Kidney (tissue), 14 donors: ENCODE data around the gene PCDHGA8. TPM values are rescaled to one million over a fixed set of nuclear protein-coding genes. Genes with fewer than 3 reads are reported as not detected.
"Not testable (repeated sequence)": the region's sequence is repeated elsewhere in the genome, so short reads cannot be mapped to it uniquely, and the experiment has no call there.

Experiments used
- DNase-seq, 5 donors: peaks; one replicate each; pipeline ENCODE4 v3.0.0-alpha.2; 2013 to 2020
- FAIRE-seq: peaks from 2 replicates; lab custom pipeline; 2012; peaks lifted over from hg19 to GRCh38; lab: Jason Lieb, UNC
- H3K27ac ChIP-seq, 2 donors: one replicate each; pipeline ENCODE4 v1.7.0; 2013; ENCODE audit warnings: low read depth in 2 of 2, low read length in 2 of 2, inconsistent platforms in 1 of 2
- H3K27me3 ChIP-seq: one replicate; pipeline ENCODE4 v1.7.1; 2013; ENCODE audit warnings: low read length, inconsistent platforms; ENCODE audit not compliant: control insufficient read depth, insufficient read depth
- H3K36me3 ChIP-seq, 3 donors: one replicate each; pipeline versions ENCODE4 v1.7.0 to v1.7.1; 2013; ENCODE audit warnings: low read length in 3 of 3, control low read depth in 1 of 3, inconsistent platforms in 1 of 3; ENCODE audit not compliant: insufficient read depth in 3 of 3, control insufficient read depth in 2 of 3
- H3K4me1 ChIP-seq, 3 donors: one replicate each; pipeline versions ENCODE4 v1.7.0 to v1.7.1; 2013; ENCODE audit warnings: low read length in 3 of 3, inconsistent platforms in 1 of 3, low read depth in 1 of 3; ENCODE audit not compliant: control insufficient read depth in 2 of 3, insufficient read depth in 2 of 3
- H3K4me3 ChIP-seq, 3 donors: one replicate each; pipeline versions ENCODE4 v1.7.0 to v1.8.1; 2013; ENCODE audit warnings: low read length in 3 of 3, control low read depth in 1 of 3, inconsistent platforms in 1 of 3
- H3K9ac ChIP-seq, 3 donors: one replicate each; pipeline versions ENCODE4 v1.7.0 to v1.7.1; 2013; ENCODE audit warnings: low read length in 3 of 3, control low read depth in 1 of 3, inconsistent platforms in 1 of 3
- H3K9me3 ChIP-seq, 3 donors: one replicate each; pipeline versions ENCODE4 v1.7.0 to v1.7.1; 2013; ENCODE audit warnings: low read length in 3 of 3, control low read depth in 1 of 3, inconsistent platforms in 1 of 3; ENCODE audit not compliant: control insufficient read depth in 2 of 3, insufficient read depth in 1 of 3
- intact Hi-C: fragments of 100-400 bp; cut with DNase I; formaldehyde crosslinking; loops from one replicate; pipeline ENCODE4 v1.11.1; 2022
- polyA plus RNA-seq: library from polyadenylated mRNA; stranded (reverse); fragments of 350-450 nt; fragmentation: Illumina TruSeq; extraction: RNeasy Lipid Tissue Mini Kit (QIAGEN cat#74804); gene quantifications from one replicate; pipeline ENCODE4 v1.2.3, GENCODE V29; 2014; ENCODE audit warnings: low read depth, low replicate concordance; ENCODE audit not compliant: insufficient read depth
- total RNA-seq: library from RNA; stranded (reverse); fragmentation: NEBNext Ultra II Directional; extraction: Animal tissue kit (Norgen Biotek cat#: 25700); gene quantifications from one replicate; pipeline ENCODE4 v1.2.1, GENCODE V29; 2021
- TF ChIP-seq, protein P1 (sequence below): IDR thresholded peaks from 3 replicates; pipeline ENCODE4 v1.5.1; 2012; ENCODE audit warnings: mild to moderate bottlenecking, moderate library complexity, borderline replicate concordance; ENCODE audit not compliant: insufficient read depth; ENCODE audit errors: extremely low read depth
- donor health status: control.
- donor health status: control.
- donor health status: control.
- donor health status: control.
- donor health status: control.
- donor health status: DM: yes; HTN: yes; CAD: no.
- donor health status: Normal renal cell carcinoma (clear cell type).

Gene PCDHGA8
- total and polyA plus RNA-seq, 2 donors from 2014 or later, result 0.09 to 1.8 TPM

- FAIRE-seq (no peak), DNase-seq (no peak)
- no peak overlapping the region for H3K27ac ChIP-seq
- H3K9me3 ChIP-seq, result peaks cover 2 to 52% (median 16%) of the 10 kb centered on the region in 3 donors
- H3K4me1 ChIP-seq, result no peaks in the 10 kb centered on the region
- no peaks in the 10 kb centered on the region for H3K36me3 ChIP-seq
- no peak overlapping the region for H3K9ac ChIP-seq
- H3K4me3 ChIP-seq, result peak overlapping the region in 2 of 3 donors; percentile 40 to 41
- TF ChIP-seq, protein P1, sequence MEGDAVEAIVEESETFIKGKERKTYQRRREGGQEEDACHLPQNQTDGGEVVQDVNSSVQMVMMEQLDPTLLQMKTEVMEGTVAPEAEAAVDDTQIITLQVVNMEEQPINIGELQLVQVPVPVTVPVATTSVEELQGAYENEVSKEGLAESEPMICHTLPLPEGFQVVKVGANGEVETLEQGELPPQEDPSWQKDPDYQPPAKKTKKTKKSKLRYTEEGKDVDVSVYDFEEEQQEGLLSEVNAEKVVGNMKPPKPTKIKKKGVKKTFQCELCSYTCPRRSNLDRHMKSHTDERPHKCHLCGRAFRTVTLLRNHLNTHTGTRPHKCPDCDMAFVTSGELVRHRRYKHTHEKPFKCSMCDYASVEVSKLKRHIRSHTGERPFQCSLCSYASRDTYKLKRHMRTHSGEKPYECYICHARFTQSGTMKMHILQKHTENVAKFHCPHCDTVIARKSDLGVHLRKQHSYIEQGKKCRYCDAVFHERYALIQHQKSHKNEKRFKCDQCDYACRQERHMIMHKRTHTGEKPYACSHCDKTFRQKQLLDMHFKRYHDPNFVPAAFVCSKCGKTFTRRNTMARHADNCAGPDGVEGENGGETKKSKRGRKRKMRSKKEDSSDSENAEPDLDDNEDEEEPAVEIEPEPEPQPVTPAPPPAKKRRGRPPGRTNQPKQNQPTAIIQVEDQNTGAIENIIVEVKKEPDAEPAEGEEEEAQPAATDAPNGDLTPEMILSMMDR, result no peak
- intact Hi-C loops, result no loop called here
- no peaks in the 10 kb centered on the region for H3K27me3 ChIP-seq
Observed at GRCh38 chr5:141343953-141344463, 48.4 kb upstream of the PCDHGA8 start.

DNA sequence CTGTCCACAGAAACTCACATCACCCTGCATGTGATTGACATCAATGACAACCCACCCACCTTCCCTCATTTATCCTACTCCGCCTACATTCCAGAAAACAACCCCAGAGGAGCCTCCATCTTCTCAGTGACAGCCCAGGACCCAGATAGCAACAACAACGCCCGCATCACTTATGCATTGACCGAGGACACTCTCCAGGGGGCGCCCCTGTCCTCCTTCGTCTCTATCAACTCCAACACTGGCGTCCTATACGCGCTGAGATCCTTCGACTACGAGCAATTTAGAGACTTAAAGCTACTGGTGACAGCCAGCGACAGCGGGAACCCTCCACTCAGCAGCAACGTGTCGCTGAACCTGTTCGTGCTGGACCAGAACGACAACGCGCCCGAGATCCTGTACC, 47.1 kb upstream of the PCDHGA8 start:
- no peaks in the 10 kb centered on the region for H3K4me1 ChIP-seq
- H3K9me3 ChIP-seq, result peaks cover 2 to 45% (median 11%) of the 10 kb centered on the region in 3 donors
- no peak overlapping the region for H3K4me3 ChIP-seq
- H3K27me3 ChIP-seq, result no peaks in the 10 kb centered on the region
- no peak overlapping the region for H3K27ac ChIP-seq
- DNase-seq, result no peak
- TF ChIP-seq, protein P1, result no peak
- no peaks in the 10 kb centered on the region for H3K36me3 ChIP-seq
- intact Hi-C loops, result no loop called here
- no peak overlapping the region for H3K9ac ChIP-seq
- no peak for FAIRE-seq

GRCh38 chr5:141346017-141346416, 46.4 kb upstream of the PCDHGA8 start:
- H3K4me1 ChIP-seq, H3K27ac ChIP-seq, H3K9ac ChIP-seq, DNase-seq, H3K27me3 ChIP-seq, FAIRE-seq, H3K4me3 ChIP-seq, intact Hi-C loops, H3K36me3 ChIP-seq: not testable (repeated sequence)
- H3K9me3 ChIP-seq, result peaks cover 2 to 50% (median 13%) of the 10 kb centered on the region in 3 donors

DNA sequence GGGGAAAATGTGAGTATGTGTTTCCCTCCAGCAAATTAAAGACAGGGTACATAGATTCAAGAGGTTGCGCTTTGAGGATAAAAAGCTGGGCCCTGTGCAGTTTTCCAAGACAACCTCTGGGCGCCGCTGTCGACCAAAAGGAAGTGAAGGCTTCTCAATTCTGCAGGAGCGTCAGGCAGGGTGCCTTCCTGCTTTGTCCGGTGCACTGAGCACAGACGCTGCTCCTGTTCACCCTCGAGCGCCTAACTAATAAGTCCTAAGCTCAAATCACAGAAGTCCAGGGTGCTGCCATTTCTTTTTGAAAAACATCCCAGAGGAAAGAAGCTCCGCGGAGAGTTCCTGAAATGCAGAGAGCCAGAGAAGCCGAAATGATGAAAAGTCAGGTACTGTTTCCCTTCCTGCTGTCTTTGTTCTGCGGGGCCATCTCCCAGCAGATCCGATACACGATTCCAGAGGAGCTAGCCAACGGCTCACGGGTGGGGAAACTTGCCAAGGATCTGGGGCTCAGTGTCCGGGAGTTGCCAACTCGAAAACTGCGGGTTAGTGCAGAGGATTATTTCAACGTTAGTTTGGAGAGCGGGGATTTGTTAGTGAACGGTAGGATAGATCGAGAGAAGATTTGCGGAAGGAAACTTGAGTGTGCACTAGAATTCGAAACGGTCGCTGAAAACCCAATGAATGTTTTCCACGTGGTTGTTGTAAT, 42.4 kb upstream of the PCDHGA8 start, which contains the start of gene PCDHGB1:
PCDHGB1 (plus strand) TSS at position 183 of the 703 bp plus-strand sequence; CDS start at position 345, 162 bp downstream.
- TF ChIP-seq, protein P1, result peak; percentile 27
- H3K9me3 ChIP-seq, result peaks cover 0 to 40% (median 15%) of the 10 kb centered on the region in 3 donors
- H3K4me1 ChIP-seq, result no peaks in the 10 kb centered on the region
- DNase-seq (peak in 1 of 5 donors; percentile 45), FAIRE-seq (no peak)
- no peak within 1 kb of the TSS for H3K9ac ChIP-seq
- H3K27me3 ChIP-seq, result no peaks in the 10 kb centered on the region
- peak within 1 kb of the TSS in 2 of 3 donors; percentile 10 to 21 for H3K4me3 ChIP-seq
- H3K27ac ChIP-seq, result no peak within 1 kb of the TSS
- no peaks in the 10 kb centered on the region for H3K36me3 ChIP-seq
- intact Hi-C loops, result no loop called here
